Brain pericyte (primary cell): ENCODE results near the gene FBLIM1.

Experiments
- DNase-seq: peaks from one replicate; pipeline ENCODE4 v3.0.0-alpha.2; 2012; ENCODE audit warnings: low read depth, low spot score

The FBLIM1 gene

GRCh38 chr1:15731735-15732685, 26.6 kb upstream of the FBLIM1 start:
- no peak for DNase-seq

GRCh38 chr1:15732686-15733081, 25.9 kb upstream of the FBLIM1 start:
- no peak for DNase-seq

- DNase-seq: no peak
Measured at GRCh38 chr1:15733218-15733725, 25.3 kb upstream of the FBLIM1 start.

- DNase-seq: no peak
Measured at GRCh38 chr1:15733726-15734226, 24.8 kb upstream of the FBLIM1 start.

GRCh38 chr1:15734296-15734695, 24.3 kb upstream of the FBLIM1 start:
- no peak for DNase-seq

- DNase-seq: no peak
Measured at GRCh38 chr1:15734901-15735300, 23.7 kb upstream of the FBLIM1 start.

- no peak for DNase-seq
Measured at GRCh38 chr1:15735304-15736037, 23.1 kb upstream of the FBLIM1 start.

- no peak for DNase-seq
Measured at GRCh38 chr1:15736038-15736891, 22.3 kb upstream of the FBLIM1 start, which contains the start of gene SLC25A34. SLC25A34 (plus strand) TSS chr1:15736258; CDS start chr1:15736486, 228 bp downstream.

GRCh38 chr1:15736892-15737261, 21.7 kb upstream of the FBLIM1 start:
- DNase-seq: no peak

- DNase-seq: no peak
Measured at GRCh38 chr1:15737324-15738319, 21.0 kb upstream of the FBLIM1 start.

GRCh38 chr1:15738416-15739113, 20.0 kb upstream of the FBLIM1 start:
- DNase-seq: no peak

GRCh38 chr1:15739259-15739658, 19.3 kb upstream of the FBLIM1 start:
- DNase-seq: no peak

- DNase-seq: no peak
Measured at GRCh38 chr1:15739745-15740144, 18.9 kb upstream of the FBLIM1 start.

GRCh38 chr1:15740924-15741850, 17.4 kb upstream of the FBLIM1 start:
- no peak for DNase-seq

GRCh38 chr1:15742339-15742801, 16.2 kb upstream of the FBLIM1 start, which contains the start of gene TMEM82:
TMEM82 (plus strand) TSS chr1:15742499; CDS start chr1:15742560, 61 bp downstream.
- no peak for DNase-seq

- no peak for DNase-seq
Measured at GRCh38 chr1:15744122-15744679, 14.4 kb upstream of the FBLIM1 start.

- DNase-seq: no peak
Measured at GRCh38 chr1:15747378-15747777, 11.2 kb upstream of the FBLIM1 start.

GRCh38 chr1:15748264-15748663, 10.3 kb upstream of the FBLIM1 start:
- DNase-seq: no peak
